Suprapubic skin (tissue), 4 donors: ENCODE measurements around the gene COLEC11. TPM values are rescaled to one million over a fixed set of nuclear protein-coding genes. Genes with fewer than 3 reads are reported as not detected.

Experiments
- DNase-seq, 2 donors: peaks; one replicate each; pipeline ENCODE4 v3.0.0-alpha.2; 2019; ENCODE audit warnings: low spot score in 2 of 2
- H3K27ac ChIP-seq: fragments of 200-600 bp; sonication (generic); one replicate; pipeline ENCODE4 v1.5.1; 2019
- H3K27me3 ChIP-seq: fragments of 200-600 bp; sonication (generic); one replicate; pipeline ENCODE4 v1.5.1; 2019
- H3K36me3 ChIP-seq: fragments of 200-600 bp; sonication (generic); one replicate; pipeline ENCODE4 v1.5.1; 2019
- H3K4me1 ChIP-seq: fragments of 200-600 bp; sonication (generic); one replicate; pipeline ENCODE4 v1.5.1; 2019
- H3K4me3 ChIP-seq: fragments of 200-600 bp; sonication (generic); one replicate; pipeline ENCODE4 v1.5.1; 2019; ENCODE audit warnings: mild to moderate bottlenecking
- H3K9me3 ChIP-seq: fragments of 200-600 bp; sonication (generic); one replicate; pipeline ENCODE4 v1.5.1; 2019
- EP300 ChIP-seq: sonication (generic); formaldehyde crosslinking; IDR thresholded peaks from one replicate; pipeline ENCODE4 v1.6.1; 2017; ENCODE audit warnings: antibody characterized with exemption
- POLR2A ChIP-seq, 2 donors: fragments of 450-650 bp; IDR thresholded peaks; one replicate each; pipeline ENCODE4 v1.6.1; 2017; ENCODE audit warnings: antibody characterized with exemption in 2 of 2, mild to moderate bottlenecking in 2 of 2, moderate library complexity in 2 of 2
- POLR2AphosphoS5 ChIP-seq, 3 donors: sonication (generic); formaldehyde crosslinking; IDR thresholded peaks; one replicate each; pipeline ENCODE4 v1.6.1; 2017; ENCODE audit warnings: antibody characterized with exemption in 3 of 3
- WGBS: methylation state at CpG from one replicate; pipeline ENCODE4 v1.1.5; 2018; 5-methylcytosine and 5-hydroxymethylcytosine counted together
- total RNA-seq, 4 donors: library from RNA; depleted of rRNA; stranded (reverse); fragments of >200 nt; gene quantifications; one replicate each; pipeline ENCODE4 v1.1.0, GENCODE V29; 2016
- TF ChIP-seq, protein P1 (sequence below), 2 donors: fragments of 200-600 bp in 1 of 2; fragments of 450-650 bp in 1 of 2; sonication (generic) in 1 of 2; IDR thresholded peaks; one replicate each; pipeline ENCODE4 v1.5.1; 2016 to 2019; ENCODE audit warnings: antibody characterized with exemption in 2 of 2, mild to moderate bottlenecking in 1 of 2, moderate library complexity in 1 of 2

Gene COLEC11
- total RNA-seq, 4 donors from 2014 or later = 0.39 to 0.68 TPM; not detected in 2

DNA sequence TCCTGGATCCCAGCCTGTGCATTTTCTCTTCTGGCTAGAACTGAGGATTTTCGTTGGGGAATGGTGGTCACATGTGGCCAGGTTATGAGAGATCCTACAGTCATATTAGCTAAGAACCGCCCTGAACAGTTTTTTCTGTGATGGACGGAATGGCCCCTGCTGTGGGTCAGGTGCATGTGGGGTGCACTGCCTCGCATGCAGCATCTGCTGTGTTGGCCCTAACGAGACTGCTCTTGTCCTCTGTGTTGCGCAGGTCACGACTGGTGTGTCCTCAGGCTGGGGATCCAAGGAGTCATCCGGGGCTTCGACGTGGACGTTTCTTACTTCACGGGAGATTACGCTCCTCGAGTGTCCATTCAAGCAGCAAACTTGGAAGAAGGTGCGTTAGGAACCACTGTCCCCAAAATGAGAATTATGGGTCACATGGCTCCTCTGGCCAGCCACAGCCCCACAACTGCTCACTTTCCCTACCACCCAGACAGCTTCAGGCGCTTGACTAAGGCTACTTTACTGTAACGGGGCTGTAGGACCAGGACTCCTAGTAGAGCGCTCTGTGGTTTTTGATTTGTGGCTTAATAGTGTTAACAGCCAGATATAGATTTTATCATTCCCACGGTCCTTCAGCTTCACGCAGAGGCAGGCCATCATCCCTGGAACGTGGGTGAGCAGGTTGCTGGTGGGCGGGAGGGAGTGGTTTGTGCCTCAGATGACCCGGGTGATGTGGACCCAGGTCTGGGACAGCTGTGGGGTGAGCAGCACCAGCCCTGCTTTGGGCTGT, 84.9 kb downstream of the COLEC11 start:
- TF ChIP-seq POLR2A (IDR thresholded peaks at IDR 0.05) = no peak
- TF ChIP-seq, protein P1, sequence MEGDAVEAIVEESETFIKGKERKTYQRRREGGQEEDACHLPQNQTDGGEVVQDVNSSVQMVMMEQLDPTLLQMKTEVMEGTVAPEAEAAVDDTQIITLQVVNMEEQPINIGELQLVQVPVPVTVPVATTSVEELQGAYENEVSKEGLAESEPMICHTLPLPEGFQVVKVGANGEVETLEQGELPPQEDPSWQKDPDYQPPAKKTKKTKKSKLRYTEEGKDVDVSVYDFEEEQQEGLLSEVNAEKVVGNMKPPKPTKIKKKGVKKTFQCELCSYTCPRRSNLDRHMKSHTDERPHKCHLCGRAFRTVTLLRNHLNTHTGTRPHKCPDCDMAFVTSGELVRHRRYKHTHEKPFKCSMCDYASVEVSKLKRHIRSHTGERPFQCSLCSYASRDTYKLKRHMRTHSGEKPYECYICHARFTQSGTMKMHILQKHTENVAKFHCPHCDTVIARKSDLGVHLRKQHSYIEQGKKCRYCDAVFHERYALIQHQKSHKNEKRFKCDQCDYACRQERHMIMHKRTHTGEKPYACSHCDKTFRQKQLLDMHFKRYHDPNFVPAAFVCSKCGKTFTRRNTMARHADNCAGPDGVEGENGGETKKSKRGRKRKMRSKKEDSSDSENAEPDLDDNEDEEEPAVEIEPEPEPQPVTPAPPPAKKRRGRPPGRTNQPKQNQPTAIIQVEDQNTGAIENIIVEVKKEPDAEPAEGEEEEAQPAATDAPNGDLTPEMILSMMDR (IDR thresholded peaks at IDR 0.05) = no peak
- TF ChIP-seq EP300 = no peak
- TF ChIP-seq POLR2AphosphoS5 (IDR thresholded peaks at IDR 0.05) = no peak
- 83% methylated on average over 21 of the region's 23 CpGs for WGBS

DNA sequence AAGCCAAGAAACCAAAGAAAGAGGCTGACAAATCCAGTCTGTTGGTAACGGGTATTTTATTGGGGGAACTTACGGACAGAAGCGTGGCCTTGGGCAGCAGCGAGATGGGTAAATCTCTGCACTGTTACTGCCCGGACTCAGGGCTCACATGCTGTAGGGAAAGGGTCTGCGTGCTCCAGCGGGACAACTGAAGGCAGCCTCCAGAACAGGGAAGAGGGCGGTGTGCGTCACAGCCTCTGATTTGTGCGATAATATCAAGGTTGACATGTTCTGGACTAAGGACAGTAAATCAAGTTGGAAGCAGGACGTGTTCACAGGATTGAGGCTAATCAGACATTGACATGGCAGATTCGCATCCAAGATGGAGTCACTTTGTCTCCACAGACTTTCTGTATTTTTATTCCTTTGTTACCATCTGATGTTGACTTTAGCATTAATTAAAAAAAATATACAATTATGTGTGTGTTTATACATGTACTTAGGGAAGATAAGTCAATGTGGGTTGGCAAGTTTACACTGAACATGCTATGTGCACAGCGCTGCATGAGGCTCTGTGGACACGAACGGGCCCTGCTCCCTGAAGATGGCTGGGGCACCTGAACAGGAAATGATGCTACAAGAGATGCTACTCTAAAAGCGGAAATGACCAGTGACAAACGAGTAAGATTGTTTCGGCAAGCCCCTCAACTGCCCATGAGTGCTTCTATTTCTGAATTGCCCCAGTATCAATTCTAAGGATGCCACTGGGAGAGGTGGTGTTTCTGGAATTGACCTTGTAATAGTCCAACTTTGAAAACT, 85.8 kb downstream of the COLEC11 start:
- Histone ChIP-seq H3K27me3 (peaks cover 6% of the 10 kb centered on the region), H3K4me1 (no peaks in the 10 kb centered on the region), H3K9me3 (no peaks in the 10 kb centered on the region), H3K36me3 (no peaks in the 10 kb centered on the region), H3K27ac (no peak overlapping the region), H3K4me3 (no peak overlapping the region)
- TF ChIP-seq EP300 (no peak), POLR2A (IDR thresholded peaks at IDR 0.05) (no peak), POLR2AphosphoS5 (IDR thresholded peaks at IDR 0.05) (no peak)
- TF ChIP-seq, protein P1 (IDR thresholded peaks at IDR 0.05) = no peak
- DNase-seq = peak in 1 of 2 donors; percentile 56
- 88% methylated on average over 18 of the region's 18 CpGs for WGBS

More for the DNA sequence above, 84.9 kb downstream of the COLEC11 start:
- H3K27me3 ChIP-seq = peaks cover 6% of the 10 kb centered on the region
- H3K4me1 ChIP-seq = no peaks in the 10 kb centered on the region
- peak in 1 of 2 donors; percentile 53 for DNase-seq
- no peaks in the 10 kb centered on the region for H3K36me3 ChIP-seq
- no peak overlapping the region for H3K27ac ChIP-seq
- no peaks in the 10 kb centered on the region for H3K9me3 ChIP-seq
- no peak overlapping the region for H3K4me3 ChIP-seq

DNA sequence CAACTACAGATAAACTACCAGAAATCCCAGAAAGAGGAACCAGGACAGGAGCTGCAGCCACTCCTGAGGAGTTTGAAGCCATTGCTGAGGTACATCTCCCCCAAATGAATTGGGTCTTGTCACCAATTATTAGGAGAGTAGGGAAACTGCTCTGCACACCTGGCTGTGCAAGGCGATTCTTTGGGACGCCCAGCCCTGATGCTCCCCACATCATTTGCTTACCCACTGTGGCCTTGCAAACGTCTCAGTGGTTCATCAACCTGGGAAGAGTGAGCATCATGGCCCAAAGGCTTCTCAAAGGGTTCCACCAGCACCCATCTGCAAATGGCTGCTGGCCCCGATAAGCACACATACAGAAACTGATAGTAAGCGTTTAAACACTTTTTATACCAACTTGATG, 86.7 kb downstream of the COLEC11 start:
- no peak overlapping the region for H3K27ac ChIP-seq
- H3K4me3 ChIP-seq = no peak overlapping the region
- no peaks in the 10 kb centered on the region for H3K36me3 ChIP-seq
- H3K9me3 ChIP-seq = no peaks in the 10 kb centered on the region
- 87% methylated on average over 5 of the region's 5 CpGs for WGBS
- no peaks in the 10 kb centered on the region for H3K4me1 ChIP-seq
- DNase-seq = peak in 1 of 2 donors; percentile 38
- H3K27me3 ChIP-seq = peaks cover 6% of the 10 kb centered on the region
- TF ChIP-seq, protein P1 (IDR thresholded peaks at IDR 0.05) = no peak
- TF ChIP-seq EP300 (no peak), POLR2A (IDR thresholded peaks at IDR 0.05) (no peak), POLR2AphosphoS5 (IDR thresholded peaks at IDR 0.05) (no peak)

DNA sequence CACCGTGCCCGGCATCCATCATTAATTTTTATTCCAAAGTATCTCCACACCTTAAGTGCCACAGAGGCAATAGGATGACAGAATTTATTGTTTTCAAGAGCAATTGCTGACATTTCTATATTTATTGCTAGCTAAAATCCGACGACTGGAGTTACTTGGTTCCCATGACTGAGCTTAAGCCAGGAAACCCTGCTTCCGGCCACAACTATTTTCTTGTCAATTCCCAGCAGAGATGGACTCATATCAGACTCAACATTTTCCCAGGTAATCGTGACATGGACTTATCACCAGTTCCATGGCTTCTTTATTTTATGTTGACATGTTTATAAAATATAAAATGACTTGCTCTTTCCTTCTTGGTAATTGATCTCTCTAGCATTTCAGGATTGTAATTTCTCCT, 87.9 kb downstream of the COLEC11 start:
- H3K4me3 ChIP-seq = no peak overlapping the region
- no peak for TF ChIP-seq EP300
- TF ChIP-seq POLR2AphosphoS5 (IDR thresholded peaks at IDR 0.05) = no peak
- TF ChIP-seq, protein P1 (IDR thresholded peaks at IDR 0.05) = no peak
- TF ChIP-seq POLR2A (IDR thresholded peaks at IDR 0.05) = no peak
- WGBS = 68% methylated on average over 6 of the region's 6 CpGs
- H3K9me3 ChIP-seq = no peaks in the 10 kb centered on the region
- no peak for DNase-seq
- no peaks in the 10 kb centered on the region for H3K4me1 ChIP-seq
- H3K27ac ChIP-seq = no peak overlapping the region
- peaks cover under 1% of the 10 kb centered on the region for H3K27me3 ChIP-seq
- H3K36me3 ChIP-seq = no peaks in the 10 kb centered on the region
